Mesenchymal stem cell (in vitro differentiated cells and primary cell): ENCODE measurements around the gene PROM2.
A peak's percentile ranks its signal among the peaks of the same experiment; 100 is the strongest.

Experiments used
- DNase-seq: peaks from one replicate; pipeline ENCODE4 v3.0.0-alpha.2; 2013
- H2AFZ ChIP-seq: one replicate; pipeline ENCODE4 v1.6.1; 2013; ENCODE audit warnings: low read depth, mild to moderate bottlenecking, control low read depth, inconsistent platforms, low read length, moderate library complexity
- H2AK5ac ChIP-seq: 2 replicates; pipeline ENCODE4 v1.6.1; 2013; ENCODE audit warnings: low read length, moderate library complexity, mild to moderate bottlenecking, inconsistent platforms; ENCODE audit not compliant: severe bottlenecking
- H2BK120ac ChIP-seq: one replicate; pipeline ENCODE4 v1.6.1; 2013; ENCODE audit warnings: low read depth, mild to moderate bottlenecking, inconsistent platforms, low read length, moderate library complexity
- H2BK12ac ChIP-seq, 2 experiments: one replicate each; pipeline ENCODE4 v1.6.1; 2013; ENCODE audit warnings: inconsistent platforms in 2 of 2, low read length in 2 of 2, mild to moderate bottlenecking in 2 of 2, moderate library complexity in 2 of 2, control low read depth in 1 of 2
- H2BK15ac ChIP-seq: one replicate; pipeline ENCODE4 v1.6.1; 2013; ENCODE audit warnings: mild to moderate bottlenecking, low read depth, inconsistent platforms; ENCODE audit not compliant: poor library complexity, severe bottlenecking
- H2BK5ac ChIP-seq: 2 replicates; pipeline ENCODE4 v1.6.1; 2013; ENCODE audit warnings: low read depth, mild to moderate bottlenecking, low read length, control low read depth, inconsistent platforms; ENCODE audit not compliant: poor library complexity, severe bottlenecking
- H3K14ac ChIP-seq, 2 experiments: one replicate each; pipeline ENCODE4 v1.6.1; 2013; ENCODE audit warnings: inconsistent platforms in 2 of 2, low read length in 2 of 2, control low read depth in 1 of 2, mild to moderate bottlenecking in 1 of 2, moderate library complexity in 1 of 2
- H3K18ac ChIP-seq, 2 experiments: one replicate each; pipeline ENCODE4 v1.6.1; 2013; ENCODE audit warnings: inconsistent platforms in 2 of 2, low read length in 2 of 2, control low read depth in 1 of 2, low read depth in 1 of 2, mild to moderate bottlenecking in 1 of 2
- H3K23ac ChIP-seq, 2 experiments: one replicate each; pipeline ENCODE4 v1.6.1; 2013; ENCODE audit warnings: inconsistent platforms in 2 of 2, low read length in 2 of 2, mild to moderate bottlenecking in 2 of 2, moderate library complexity in 2 of 2, control low read depth in 1 of 2
- H3K27ac ChIP-seq: 2 replicates; pipeline ENCODE4 v1.5.1; 2013; ENCODE audit warnings: mild to moderate bottlenecking, moderate library complexity, low read length, control low read depth, inconsistent platforms; ENCODE audit not compliant: poor library complexity, severe bottlenecking
- H3K27me3 ChIP-seq, 2 experiments: 2 replicates each; pipeline versions ENCODE4 v1.6.1 to v1.7.0; 2013; ENCODE audit warnings: low read length in 2 of 2, mild to moderate bottlenecking in 2 of 2, moderate library complexity in 2 of 2, control low read depth in 1 of 2, inconsistent platforms in 1 of 2; ENCODE audit not compliant: control insufficient read depth in 1 of 2, insufficient read depth in 1 of 2
- H3K36me3 ChIP-seq, 2 experiments: 2 replicates each; pipeline versions ENCODE4 v1.6.1 to v1.7.0; 2013; ENCODE audit warnings: low read length in 2 of 2, control low read depth in 1 of 2, inconsistent platforms in 1 of 2, low read depth in 1 of 2, mild to moderate bottlenecking in 1 of 2; ENCODE audit not compliant: insufficient read depth in 2 of 2, control insufficient read depth in 1 of 2
- H3K4ac ChIP-seq, 2 experiments: one replicate each; pipeline ENCODE4 v1.6.1; 2013; ENCODE audit warnings: inconsistent platforms in 2 of 2, low read length in 2 of 2, mild to moderate bottlenecking in 2 of 2, moderate library complexity in 2 of 2, control low read depth in 1 of 2, low read depth in 1 of 2
- H3K4me1 ChIP-seq: 2 replicates; pipeline ENCODE4 v1.6.1; 2013; ENCODE audit warnings: low read depth, low read length, control low read depth; ENCODE audit not compliant: control insufficient read depth, insufficient read depth
- H3K4me2 ChIP-seq: 2 replicates; pipeline ENCODE4 v1.6.1; 2013; ENCODE audit warnings: low read length, mild to moderate bottlenecking, inconsistent platforms; ENCODE audit not compliant: poor library complexity, severe bottlenecking
- H3K4me3 ChIP-seq, 2 experiments: 2 replicates each; pipeline versions ENCODE4 v1.5.1 to v1.7.0; 2013; ENCODE audit warnings: low read length in 2 of 2, mild to moderate bottlenecking in 2 of 2, control low read depth in 1 of 2, low read depth in 1 of 2; ENCODE audit not compliant: insufficient read depth in 1 of 2
- H3K79me1 ChIP-seq: replicated peaks from 2 replicates; pipeline ENCODE4 v1.6.1; 2013; ENCODE audit warnings: mild to moderate bottlenecking, control low read depth, low read length, inconsistent platforms; ENCODE audit not compliant: poor library complexity, severe bottlenecking
- H3K9ac ChIP-seq: 2 replicates; pipeline ENCODE4 v1.7.0; 2013; ENCODE audit warnings: mild to moderate bottlenecking, low read length, moderate library complexity
- H3K9me3 ChIP-seq: 2 replicates; pipeline ENCODE4 v1.7.0; 2013; ENCODE audit warnings: mild to moderate bottlenecking, low read length; ENCODE audit not compliant: control insufficient read depth
- H4K8ac ChIP-seq: one replicate; pipeline ENCODE4 v1.6.1; 2013; ENCODE audit warnings: inconsistent platforms, mild to moderate bottlenecking, low read length, moderate library complexity
- H4K91ac ChIP-seq: one replicate; pipeline ENCODE4 v1.6.1; 2013; ENCODE audit warnings: mild to moderate bottlenecking, low read length, inconsistent platforms
- WGBS: methylation state at CpG from one replicate; pipeline ENCODE4 v1.1.7; 2013; ENCODE audit warnings: mixed read lengths; 5-methylcytosine and 5-hydroxymethylcytosine counted together

Gene PROM2

DNA sequence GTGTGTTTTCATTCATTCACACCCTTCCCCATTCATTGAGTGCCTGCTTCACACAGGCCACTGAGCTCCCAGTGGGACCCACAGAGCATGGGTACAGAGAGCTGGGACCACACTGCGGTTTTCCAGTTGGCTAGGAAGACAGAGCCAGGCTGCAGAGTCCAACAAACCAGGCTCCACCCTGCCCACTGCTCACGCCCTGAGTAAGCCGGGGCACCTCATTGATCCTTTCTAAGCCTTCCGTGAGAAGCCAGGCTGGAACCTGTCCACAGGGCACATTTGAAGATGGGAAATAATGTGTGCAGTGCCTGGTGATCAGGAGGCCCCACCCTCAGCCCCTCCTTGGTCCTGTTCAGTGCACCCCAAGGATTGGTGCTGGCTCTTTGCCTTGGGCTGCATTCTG, 36.4 kb downstream of the PROM2 start:
- Histone ChIP-seq H2BK120ac (no peak overlapping the region), H3K4ac (no peak overlapping the region), H3K79me1 (no peaks in the 10 kb centered on the region), H3K14ac (no peak overlapping the region), H3K4me2 (no peak overlapping the region), H4K8ac (no peak overlapping the region), H3K36me3 (no peaks in the 10 kb centered on the region), H2BK15ac (no peak overlapping the region), H3K27me3 (peaks cover 0 to 72% of the 10 kb centered on the region in 2 experiments), H3K9me3 (no peaks in the 10 kb centered on the region), H3K4me3 (no peak overlapping the region), H3K18ac (no peak overlapping the region), H2AK5ac (peak overlapping the region; percentile 6), H3K27ac (no peak overlapping the region), H4K91ac (no peak overlapping the region), H2AFZ (no peak overlapping the region), H3K4me1 (peaks cover 55% of the 10 kb centered on the region), H2BK12ac (no peak overlapping the region), H3K9ac (no peak overlapping the region), H3K23ac (no peak overlapping the region), H2BK5ac (no peak overlapping the region)
- DNase-seq: no peak
- 89% methylated on average over 4 of the region's 4 CpGs for WGBS

GRCh38 chr2:95311815-95312542, 37.7 kb downstream of the PROM2 start:
- Histone ChIP-seq H2BK120ac (no peak overlapping the region), H3K27me3 (peaks cover 0 to 72% of the 10 kb centered on the region in 2 experiments), H3K18ac (no peak overlapping the region), H2BK15ac (no peak overlapping the region), H3K4me3 (no peak overlapping the region), H3K27ac (no peak overlapping the region), H3K4ac (no peak overlapping the region), H3K36me3 (no peaks in the 10 kb centered on the region), H3K79me1 (no peaks in the 10 kb centered on the region), H4K8ac (no peak overlapping the region), H2BK5ac (no peak overlapping the region), H3K14ac (no peak overlapping the region), H2AK5ac (no peak overlapping the region), H4K91ac (no peak overlapping the region), H2BK12ac (no peak overlapping the region), H3K9ac (no peak overlapping the region), H3K4me1 (peaks cover 55% of the 10 kb centered on the region), H3K9me3 (no peaks in the 10 kb centered on the region), H3K4me2 (no peak overlapping the region), H3K23ac (no peak overlapping the region), H2AFZ (no peak overlapping the region)
- no peak for DNase-seq
- WGBS: 87% methylated on average over 25 of the region's 26 CpGs

DNA sequence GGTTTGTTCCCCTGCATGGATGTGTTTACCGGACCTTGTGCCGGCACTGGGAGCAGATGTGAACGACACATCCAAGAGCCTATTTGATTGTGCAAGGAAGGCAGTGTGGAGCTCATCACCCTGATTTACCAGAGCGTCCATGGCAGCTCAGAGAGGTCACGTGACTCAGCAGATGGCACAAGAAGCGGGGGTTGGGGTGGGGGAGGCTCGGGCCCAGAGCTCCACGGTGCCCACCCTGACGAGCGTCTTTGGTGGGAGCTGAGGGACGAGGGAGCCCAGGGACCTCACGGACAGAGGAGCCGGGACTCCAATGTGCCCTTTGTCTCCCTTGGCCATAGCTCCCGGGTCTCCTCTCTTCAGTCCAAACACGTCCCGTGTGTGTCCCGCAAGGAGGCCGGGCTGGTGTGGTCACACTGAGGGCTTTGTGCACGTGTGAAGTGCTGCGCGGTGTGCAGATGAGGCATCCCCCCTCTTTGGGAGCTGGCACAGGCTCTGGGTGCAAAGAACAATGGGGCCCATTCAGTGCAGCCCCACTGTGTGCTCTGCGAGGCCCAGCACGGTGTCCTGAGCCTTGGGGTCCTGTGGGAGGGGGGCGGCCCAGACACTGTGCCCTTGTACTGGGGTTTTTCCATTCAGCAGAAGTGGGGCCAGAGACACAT, 38.4 kb downstream of the PROM2 start:
- H3K4me1 ChIP-seq: peaks cover 60% of the 10 kb centered on the region
- H3K23ac ChIP-seq: no peak overlapping the region
- peak overlapping the region; percentile 85 for H2AK5ac ChIP-seq
- H2AFZ ChIP-seq: no peak overlapping the region
- no peaks in the 10 kb centered on the region for H3K36me3 ChIP-seq
- H3K4ac ChIP-seq: no peak overlapping the region
- peaks cover 0 to 69% of the 10 kb centered on the region in 2 experiments for H3K27me3 ChIP-seq
- H2BK15ac ChIP-seq: no peak overlapping the region
- H2BK5ac ChIP-seq: peak overlapping the region; percentile 22
- H2BK12ac ChIP-seq: no peak overlapping the region
- DNase-seq: no peak
- no peaks in the 10 kb centered on the region for H3K79me1 ChIP-seq
- H3K4me3 ChIP-seq: no peak overlapping the region
- H3K27ac ChIP-seq: no peak overlapping the region
- no peak overlapping the region for H4K91ac ChIP-seq
- H3K18ac ChIP-seq: no peak overlapping the region
- no peak overlapping the region for H3K4me2 ChIP-seq
- no peak overlapping the region for H2BK120ac ChIP-seq
- 89% methylated on average over 24 of the region's 24 CpGs for WGBS
- H4K8ac ChIP-seq: no peak overlapping the region
- no peak overlapping the region for H3K14ac ChIP-seq
- H3K9me3 ChIP-seq: no peaks in the 10 kb centered on the region
- H3K9ac ChIP-seq: no peak overlapping the region

DNA sequence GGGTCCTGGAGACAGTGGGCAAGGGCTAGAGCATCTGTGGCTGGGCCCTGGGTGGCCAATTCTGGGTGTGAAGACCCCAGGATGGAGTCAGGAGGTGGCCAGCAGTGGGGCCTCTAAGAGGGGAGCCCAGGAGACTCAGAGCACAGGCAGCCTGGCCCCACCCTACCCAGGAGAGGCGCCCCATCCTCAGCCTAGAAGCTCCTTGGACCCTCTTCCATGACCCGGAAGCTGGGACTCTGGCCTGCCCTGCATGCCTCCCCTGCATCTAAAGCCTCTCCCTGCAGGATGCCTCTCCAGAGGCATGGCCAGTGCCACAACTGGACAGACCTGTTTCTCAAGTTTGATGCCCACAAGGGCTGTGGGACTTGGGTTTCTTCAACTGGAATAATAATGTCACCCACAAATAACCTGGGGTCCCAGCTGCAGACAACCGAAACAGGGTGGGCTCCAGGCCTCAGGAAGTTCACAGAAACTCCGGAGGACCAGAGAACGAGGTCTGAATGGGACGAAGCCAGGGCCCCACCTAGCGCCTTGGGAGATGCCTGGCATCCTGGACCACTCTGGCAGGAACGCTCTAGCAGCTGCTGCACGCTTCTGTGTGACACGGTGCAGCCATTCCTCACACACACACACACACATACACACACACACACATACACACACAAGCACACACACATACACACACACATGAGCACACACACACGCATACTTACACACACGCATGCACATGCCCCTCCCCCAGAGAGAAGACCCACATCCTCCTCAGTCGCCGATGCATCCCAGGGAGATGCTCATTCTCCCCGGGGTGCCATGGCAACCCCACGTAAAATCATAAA, 39.3 kb downstream of the PROM2 start:
- peaks cover 61% of the 10 kb centered on the region for H3K4me1 ChIP-seq
- no peaks in the 10 kb centered on the region for H3K9me3 ChIP-seq
- no peak overlapping the region for H4K8ac ChIP-seq
- H3K27ac ChIP-seq: no peak overlapping the region
- H2AK5ac ChIP-seq: peak overlapping the region; percentile 85
- H3K18ac ChIP-seq: no peak overlapping the region
- H2BK120ac ChIP-seq: no peak overlapping the region
- no peaks in the 10 kb centered on the region for H3K36me3 ChIP-seq
- no peak overlapping the region for H2BK12ac ChIP-seq
- H3K23ac ChIP-seq: no peak overlapping the region
- no peak overlapping the region for H2AFZ ChIP-seq
- no peak overlapping the region for H3K4me2 ChIP-seq
- H2BK5ac ChIP-seq: peak overlapping the region; percentile 22
- no peak overlapping the region for H2BK15ac ChIP-seq
- WGBS: 88% methylated on average over 16 of the region's 16 CpGs
- no peak for DNase-seq
- no peak overlapping the region for H3K4ac ChIP-seq
- H3K14ac ChIP-seq: no peak overlapping the region
- no peak overlapping the region for H3K4me3 ChIP-seq
- no peak overlapping the region for H4K91ac ChIP-seq
- H3K79me1 ChIP-seq: no peaks in the 10 kb centered on the region
- no peak overlapping the region for H3K9ac ChIP-seq
- peaks cover 0 to 63% of the 10 kb centered on the region in 2 experiments for H3K27me3 ChIP-seq
